GM18517 (cell line): ENCODE measurements around the gene RNF150.

Experiments used
- ATAC-seq: cut with Tn5 transposase; IDR thresholded peaks from one replicate; pipeline ENCODE4 v1.9.1; 2021; ENCODE audit warnings: mild to moderate bottlenecking, moderate library complexity; ENCODE audit not compliant: unreplicated experiment

Gene RNF150

DNA sequence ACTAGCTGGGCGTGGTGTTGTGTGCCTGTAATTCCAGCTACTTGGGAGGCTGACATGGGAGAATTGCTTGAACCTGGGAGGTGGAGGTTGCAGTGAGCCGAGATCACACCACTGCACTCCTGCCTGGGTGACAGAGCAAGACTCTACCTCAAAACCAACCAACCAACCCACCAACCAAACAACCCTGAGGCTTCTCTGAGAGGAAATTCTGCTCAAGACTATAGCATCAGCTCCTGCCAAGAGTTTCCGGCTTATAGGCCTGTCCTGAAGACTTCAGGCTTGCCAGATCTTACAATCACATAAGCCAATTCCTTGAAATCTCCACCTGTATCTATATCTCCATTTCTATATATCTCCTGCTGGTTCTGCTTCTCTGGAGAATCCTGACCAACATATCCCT is 203.3 kb downstream of the RNF150 start:
- ATAC-seq: no peak

- ATAC-seq: no peak
Measured at GRCh38 chr4:140928880-140929279, 204.4 kb downstream of the RNF150 start.

DNA sequence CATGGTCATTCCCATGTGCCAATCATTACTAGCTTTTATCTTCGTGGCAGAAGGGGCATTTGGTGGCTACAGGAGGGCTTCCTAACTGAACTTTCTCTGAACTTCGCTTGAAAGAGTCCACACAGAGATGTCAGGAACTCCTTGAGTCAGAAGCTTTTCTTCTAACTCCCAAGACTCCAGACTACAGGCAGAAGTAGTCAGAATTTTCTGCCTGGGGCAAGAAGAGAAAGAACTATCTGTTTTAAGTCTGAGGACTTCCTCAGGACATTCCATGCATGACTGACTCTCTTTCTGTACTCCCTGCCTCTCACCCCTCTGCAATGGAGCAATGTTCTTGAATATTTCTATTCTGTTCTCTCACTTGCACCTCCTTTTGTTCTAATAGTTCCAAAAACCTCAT is 206.6 kb downstream of the RNF150 start:
- no peak for ATAC-seq

DNA sequence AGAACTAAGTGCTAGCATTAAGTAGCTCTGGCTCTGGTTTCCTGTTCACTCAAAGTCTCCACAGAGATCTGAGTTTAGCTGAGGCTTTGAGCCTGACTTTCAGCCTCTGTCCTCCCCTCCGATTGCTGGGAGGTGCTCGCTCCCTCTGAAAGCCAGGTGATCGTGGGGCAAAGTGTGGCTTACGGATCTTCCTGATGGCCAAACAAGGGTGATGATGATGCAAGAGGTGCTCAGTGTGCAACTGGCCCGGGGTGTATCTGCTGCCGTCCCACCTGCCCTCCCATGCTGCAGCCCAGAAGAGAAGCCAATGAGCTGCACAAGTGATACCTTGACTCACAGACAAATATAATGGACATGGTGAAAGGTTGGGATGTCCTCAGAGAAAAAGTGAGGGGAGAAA is 207.9 kb downstream of the RNF150 start:
- ATAC-seq: no peak

DNA sequence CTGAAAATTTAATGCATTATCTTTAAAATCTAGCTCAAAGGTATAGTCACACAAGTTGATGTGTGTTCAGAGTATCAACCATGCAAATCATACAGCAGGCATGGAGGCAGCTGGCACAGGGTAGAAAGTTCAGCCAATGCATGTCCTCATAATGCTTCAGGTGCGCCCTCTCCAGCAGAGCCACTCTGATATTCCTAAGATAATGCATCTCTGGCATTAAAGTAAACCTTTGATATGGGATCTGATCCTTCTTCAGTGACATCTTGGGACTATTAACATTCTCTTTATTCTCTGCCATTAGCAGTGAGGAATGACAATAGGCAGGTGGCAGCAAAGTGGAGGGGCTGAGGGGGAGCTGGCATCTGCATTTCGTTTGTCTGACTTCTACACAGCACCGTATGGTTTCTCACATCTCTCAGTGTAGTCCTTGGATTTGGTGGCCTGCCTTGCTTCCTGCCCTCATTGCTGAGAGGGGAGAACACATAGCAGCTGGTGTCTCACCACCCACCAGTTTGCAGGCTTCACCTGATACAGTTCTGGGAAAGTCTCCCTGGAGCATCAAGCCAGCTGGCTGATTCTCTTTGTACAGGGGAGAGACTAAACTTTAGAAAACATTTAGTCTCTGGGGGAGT is 208.4 kb downstream of the RNF150 start:
- no peak for ATAC-seq

GRCh38 chr4:140906993-140907962 is 226.0 kb downstream of the RNF150 start:
- ATAC-seq: no peak

DNA sequence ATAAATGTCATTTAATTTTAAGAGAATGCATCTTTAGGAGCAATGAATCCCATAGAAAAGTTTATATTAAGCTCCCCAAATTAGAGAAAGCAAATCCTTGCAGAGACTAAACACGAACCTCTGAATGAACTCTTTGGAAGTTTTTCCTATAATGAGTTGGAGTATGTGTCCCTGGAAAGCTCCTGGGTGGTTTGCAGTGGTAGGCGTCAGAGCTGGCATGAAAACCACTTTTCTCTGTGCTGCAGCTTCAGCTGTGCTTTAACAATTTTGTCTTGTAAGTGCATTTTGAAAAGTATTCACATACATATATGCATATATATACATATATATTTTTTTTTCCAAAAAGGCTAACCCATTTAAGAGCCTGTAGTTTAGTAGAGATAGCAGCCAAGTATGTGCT is 228.4 kb downstream of the RNF150 start:
- no peak for ATAC-seq

- no peak for ATAC-seq
Measured at GRCh38 chr4:140903522-140904475, 229.5 kb downstream of the RNF150 start.

- no peak for ATAC-seq
Measured at GRCh38 chr4:140901736-140902336, 231.4 kb downstream of the RNF150 start.

DNA sequence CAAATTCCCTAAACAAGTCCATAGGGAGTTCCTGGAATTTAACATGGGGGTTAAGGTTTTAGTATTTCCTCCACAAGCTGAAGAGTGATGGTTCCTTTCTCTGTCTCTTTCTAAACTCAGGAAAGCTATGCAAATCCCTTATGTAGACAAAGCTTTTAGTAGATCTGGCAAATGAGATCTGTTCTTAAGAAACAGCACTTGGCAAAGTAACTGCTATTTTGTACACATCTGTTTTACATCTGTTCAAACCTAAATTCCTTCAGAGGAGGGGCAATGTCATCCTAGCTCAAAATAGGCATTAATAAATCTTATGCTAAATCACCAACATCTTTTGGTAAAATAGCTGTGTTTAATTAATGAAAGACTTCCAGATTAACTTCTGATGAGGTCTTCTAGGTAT is 239.3 kb downstream of the RNF150 start:
- no peak for ATAC-seq

DNA sequence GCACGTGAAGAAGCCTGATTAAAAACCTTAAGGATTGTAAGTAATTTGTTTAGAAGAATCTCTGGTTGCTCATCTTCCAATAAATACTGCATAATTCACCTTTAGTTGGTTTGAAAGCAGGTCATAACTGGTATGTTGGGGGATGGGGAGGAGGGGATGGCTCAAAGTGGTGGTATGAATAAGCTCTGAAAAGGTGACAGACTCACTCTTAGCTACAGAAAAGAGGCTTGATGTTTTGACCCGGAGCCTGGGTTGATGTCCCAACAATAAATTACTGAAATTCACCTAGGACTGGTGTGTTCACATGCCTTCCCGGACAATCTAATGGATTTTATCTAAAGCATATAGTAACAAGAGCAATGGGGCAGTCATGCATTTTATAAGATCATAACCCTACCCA is 245.2 kb downstream of the RNF150 start:
- ATAC-seq: no peak

DNA sequence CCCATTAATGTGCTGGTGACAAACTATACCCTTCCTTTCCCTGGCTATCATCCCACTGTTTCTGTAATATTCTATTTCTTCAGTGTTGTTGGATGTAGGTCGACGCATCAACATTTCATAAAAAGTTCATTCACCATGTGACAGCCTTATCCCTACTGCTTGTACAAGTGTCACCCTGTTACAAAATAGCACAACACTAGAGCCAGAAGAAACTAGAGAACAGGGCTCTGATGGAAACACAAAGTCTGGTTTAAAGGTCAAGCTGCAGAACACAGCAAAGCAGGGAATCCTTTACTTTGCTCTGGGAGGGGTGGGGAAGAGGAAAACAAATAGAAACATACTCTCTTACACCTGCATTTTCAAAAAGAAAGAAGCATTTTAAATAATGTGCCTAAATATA is 245.8 kb downstream of the RNF150 start:
- ATAC-seq: no peak

DNA sequence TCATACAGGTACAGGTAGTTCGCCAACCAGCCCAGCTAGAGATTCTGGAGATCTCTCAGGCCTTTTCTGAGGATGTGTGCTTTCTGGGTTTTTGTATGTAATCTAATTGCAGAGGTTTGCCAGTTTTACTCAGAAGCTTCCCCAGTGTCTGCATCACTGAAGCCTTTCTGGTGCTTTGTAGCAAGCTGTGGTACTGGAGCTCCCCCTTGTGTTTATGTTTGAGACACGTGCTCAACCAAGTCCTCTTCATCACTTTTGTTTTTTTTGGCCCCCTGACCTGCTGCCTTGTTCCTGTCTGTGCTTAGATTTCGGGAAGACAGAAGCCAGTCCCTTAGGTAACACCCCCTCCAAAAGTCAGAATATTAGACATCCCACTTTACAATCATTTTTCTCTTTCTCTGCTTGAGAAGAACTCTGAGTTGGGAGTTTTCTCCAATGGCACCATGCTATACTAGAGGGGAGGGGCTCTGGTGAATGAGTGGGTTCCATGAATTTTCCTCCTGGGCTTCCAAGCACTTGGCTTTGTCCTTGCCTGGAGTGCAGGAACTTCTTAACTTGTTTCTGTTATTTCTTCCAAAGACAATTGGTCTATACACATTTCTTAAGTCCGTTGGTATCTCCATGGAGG is 248.7 kb downstream of the RNF150 start:
- ATAC-seq: peak; percentile 84

DNA sequence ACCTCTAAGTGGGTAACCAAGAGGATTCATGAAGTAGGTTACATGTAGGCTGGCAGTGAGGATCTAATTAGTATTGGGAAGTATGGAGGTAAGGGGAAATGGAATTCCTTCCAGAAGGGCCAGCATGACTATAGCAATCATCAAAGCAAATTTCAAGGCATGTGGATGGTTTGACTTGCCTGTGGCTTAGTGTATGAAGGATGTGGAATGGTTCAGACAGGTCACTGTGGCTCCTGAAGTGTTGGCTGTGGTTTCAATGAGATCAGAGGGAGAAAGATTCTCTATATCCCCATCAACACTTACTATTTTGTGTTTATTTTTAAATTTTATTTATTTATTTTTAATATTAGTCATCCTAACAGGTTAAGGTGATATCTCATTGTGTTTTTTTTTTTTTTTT is 255.5 kb downstream of the RNF150 start:
- ATAC-seq: no peak

GRCh38 chr4:140876615-140877364 is 256.5 kb downstream of the RNF150 start:
- ATAC-seq: no peak

GRCh38 chr4:140875746-140876452 is 257.4 kb downstream of the RNF150 start:
- ATAC-seq: no peak

GRCh38 chr4:140874056-140874455 is 259.2 kb downstream of the RNF150 start:
- ATAC-seq: no peak

GRCh38 chr4:140871368-140871767 is 261.9 kb downstream of the RNF150 start:
- ATAC-seq: no peak

DNA sequence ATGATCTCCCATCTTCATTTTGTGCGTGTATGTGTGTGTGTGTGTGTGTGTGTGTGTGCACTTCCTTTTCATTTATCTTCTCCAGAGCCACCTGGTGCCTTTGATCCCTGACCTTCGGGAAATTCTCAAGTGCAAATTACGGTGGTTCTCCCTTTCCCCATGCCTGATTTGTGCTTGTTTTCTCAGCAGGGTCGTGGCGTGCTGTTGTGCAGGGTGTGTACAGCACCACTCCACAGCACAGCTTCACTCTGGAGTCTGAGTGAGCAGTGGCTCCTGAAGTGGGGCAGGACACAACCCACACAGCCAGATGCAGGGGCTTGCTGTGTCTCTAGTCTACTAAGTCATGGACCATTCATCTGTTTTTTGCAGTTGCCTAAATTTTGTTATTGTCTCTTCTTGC is 262.8 kb downstream of the RNF150 start:
- no peak for ATAC-seq
